Cerebellar cortex (tissue), 1 donor: ENCODE results near the gene GPC6.

Experiments
- DNase-seq: peaks from one replicate; pipeline ENCODE4 v3.0.0-alpha.2; 2015; ENCODE audit warnings: low spot score

The GPC6 gene

GRCh38 chr13:93975242-93975641 is 748.6 kb downstream of the GPC6 start:
- DNase-seq: no peak

DNA sequence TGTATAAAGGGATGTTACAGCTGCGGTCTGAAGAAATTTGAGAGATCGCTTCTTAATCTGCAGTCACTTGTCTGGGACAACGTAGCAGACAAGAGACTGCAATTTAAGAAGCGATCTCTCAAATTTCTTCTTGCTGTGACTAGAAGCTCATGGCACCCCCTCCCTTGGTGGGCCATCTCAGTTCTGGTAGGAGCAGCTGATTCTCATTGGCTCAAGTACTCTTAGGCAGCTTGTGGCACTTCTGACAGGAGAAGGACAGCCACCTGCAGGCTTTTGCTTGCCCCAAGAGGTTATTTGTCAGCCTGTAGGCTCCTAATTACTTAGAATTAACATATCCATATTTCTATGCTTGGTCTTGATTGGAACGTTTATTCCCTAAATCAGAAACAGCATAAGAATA is 749.9 kb downstream of the GPC6 start:
- DNase-seq: no peak

GRCh38 chr13:93977986-93978385 is 751.4 kb downstream of the GPC6 start:
- no peak for DNase-seq

DNA sequence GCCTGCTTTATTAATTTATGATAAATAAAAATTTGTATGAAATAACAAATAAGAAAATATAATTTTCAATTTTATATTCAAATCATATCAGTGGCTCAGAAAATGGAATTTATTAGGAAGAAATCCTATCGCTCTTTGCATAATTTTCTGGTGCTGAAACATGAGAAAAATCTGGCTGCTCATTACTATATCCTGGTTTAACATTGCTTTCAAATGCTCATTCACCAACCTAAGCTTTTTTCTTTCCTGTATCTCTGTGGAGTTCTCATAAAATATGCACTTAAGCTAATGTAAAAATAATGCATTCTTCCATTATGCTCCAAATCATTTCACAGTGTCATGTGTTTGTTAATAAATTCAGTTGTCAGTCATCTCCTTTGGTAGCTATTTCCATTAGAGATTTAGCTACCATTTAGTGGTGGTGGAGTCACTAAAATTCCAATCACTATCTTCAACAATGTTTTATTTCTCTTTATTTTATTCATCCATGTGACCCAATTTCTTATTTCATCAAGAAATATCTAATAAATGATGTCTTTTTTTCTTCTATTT is 754.9 kb downstream of the GPC6 start:
- DNase-seq: no peak

- DNase-seq: no peak
Observed at GRCh38 chr13:93982179-93982918, 755.7 kb downstream of the GPC6 start.

GRCh38 chr13:93984052-93984451 is 757.4 kb downstream of the GPC6 start:
- no peak for DNase-seq

- no peak for DNase-seq
Observed at GRCh38 chr13:93984876-93985275, 758.3 kb downstream of the GPC6 start.

DNA sequence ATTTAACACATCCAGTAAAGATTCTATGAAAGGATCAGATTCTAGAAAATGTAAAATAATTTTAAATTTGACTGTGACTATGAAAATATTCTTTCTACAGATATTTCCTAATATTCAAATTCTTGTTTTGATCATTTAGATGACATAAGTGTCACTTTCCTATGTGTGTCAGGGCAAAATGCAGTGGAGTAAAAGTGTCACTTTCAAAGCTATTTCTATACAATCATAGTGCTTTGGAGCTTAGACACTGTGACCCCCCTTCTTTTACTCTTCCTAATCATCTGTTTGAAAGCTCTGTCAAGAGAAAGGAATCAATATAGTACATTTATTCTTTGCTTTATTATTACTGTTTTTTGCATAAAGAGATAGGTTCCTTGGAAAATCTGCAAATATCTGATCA is 760.9 kb downstream of the GPC6 start:
- no peak for DNase-seq

- DNase-seq: no peak
Observed at GRCh38 chr13:93991569-93991968, 765.0 kb downstream of the GPC6 start.

- DNase-seq: no peak
Observed at GRCh38 chr13:93996481-93996880, 769.9 kb downstream of the GPC6 start.

DNA sequence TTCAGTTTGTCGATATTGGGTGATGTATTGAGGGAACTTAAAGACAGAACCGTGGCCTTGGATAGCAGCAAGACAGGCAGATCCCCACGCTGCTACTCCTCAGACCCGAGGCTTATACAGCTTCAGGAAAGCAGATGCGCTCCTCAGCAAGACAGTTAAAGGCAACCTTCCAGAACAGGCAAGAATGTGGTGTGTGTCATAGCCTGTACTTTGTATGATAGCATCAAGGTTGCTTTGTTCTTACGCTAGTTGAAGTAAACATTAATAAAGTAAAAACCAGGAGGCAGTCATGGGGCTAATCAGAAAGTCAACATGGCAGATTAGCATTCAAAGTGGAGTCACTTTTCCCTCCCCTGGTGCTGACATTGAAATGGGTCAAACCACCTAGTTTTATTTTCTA is 779.7 kb downstream of the GPC6 start:
- DNase-seq: no peak

GRCh38 chr13:94007072-94007471 is 780.5 kb downstream of the GPC6 start:
- no peak for DNase-seq

GRCh38 chr13:94009701-94010100 is 783.1 kb downstream of the GPC6 start:
- no peak for DNase-seq

- DNase-seq: no peak
Observed at GRCh38 chr13:94014461-94014860, 787.9 kb downstream of the GPC6 start.

DNA sequence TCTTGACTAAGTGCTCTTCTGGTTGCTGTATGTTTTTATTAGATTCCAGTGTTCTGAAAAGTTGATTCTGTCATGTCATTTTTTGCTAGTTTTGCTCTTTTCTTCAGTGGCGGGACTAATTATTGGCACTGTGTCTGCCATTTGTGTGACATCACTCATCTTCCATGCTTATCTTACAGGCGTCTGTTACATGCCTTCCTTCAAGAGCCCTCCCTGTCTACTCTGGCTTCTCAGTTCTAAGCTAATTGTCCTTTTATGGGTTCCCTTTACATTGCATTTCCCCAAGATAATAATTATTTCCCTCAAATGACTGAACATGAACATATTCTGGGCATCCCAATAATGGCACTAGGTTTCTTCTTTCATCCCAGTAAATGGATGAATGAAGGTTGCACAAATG is 793.8 kb downstream of the GPC6 start:
- DNase-seq: no peak

GRCh38 chr13:94020833-94021232 is 794.2 kb downstream of the GPC6 start:
- DNase-seq: no peak

DNA sequence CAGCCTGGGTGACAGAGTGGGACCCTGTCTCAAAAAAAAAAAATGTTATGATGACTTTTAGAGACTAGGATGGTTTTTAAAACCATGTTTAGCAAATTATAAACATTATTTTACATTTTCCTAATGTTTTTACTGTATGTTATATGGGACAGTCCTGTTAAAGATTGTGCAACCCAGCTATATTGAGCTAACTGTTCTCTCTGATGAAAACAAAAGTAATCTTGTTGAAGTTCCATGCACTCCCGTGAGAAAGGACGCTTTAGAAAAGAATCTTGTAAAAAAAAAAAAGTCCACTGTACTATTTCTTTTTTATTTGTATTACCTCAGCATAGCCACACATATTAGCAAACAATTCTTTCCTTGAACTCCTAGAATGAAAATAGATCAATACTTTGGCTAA is 801.6 kb downstream of the GPC6 start:
- DNase-seq: no peak

DNA sequence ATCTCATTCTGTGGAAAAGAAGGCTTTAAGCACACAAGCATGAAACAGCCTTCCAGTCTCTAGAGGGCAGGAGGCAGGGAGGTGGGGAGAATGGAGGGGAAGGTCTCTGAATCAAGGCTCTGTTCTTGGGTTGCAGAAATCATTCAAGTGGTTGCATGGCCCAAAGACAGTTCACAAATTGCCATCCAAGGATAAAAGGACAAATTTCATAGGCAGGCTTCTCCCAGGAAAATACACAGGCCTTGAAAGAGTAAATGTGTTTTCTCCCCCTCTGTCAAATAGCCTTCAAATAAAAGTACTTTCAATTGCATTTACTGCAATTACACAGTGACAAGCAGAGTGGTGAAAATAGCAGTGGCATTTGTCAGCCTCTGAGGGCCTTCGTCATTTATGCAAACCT is 802.0 kb downstream of the GPC6 start:
- no peak for DNase-seq

- DNase-seq: no peak
Observed at GRCh38 chr13:94030415-94031119, 804.0 kb downstream of the GPC6 start.

DNA sequence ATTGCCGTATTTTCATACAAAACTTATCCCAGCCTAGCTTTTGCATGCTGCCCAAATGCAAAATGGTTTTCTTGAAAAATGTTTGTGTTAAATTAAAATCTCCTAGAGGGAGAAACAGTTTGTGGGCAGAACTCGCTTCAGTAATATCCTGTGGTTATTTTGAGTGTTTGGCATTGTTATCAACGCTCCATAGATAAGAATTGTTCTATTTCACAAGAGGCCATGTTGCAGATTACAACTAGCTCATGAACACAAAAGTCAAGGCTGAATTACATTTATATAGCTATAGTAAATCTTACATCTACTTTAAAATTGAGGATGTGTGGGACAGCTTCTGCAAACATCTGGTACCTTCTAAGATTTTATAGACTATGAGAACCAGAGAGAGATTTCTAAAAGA is 805.0 kb downstream of the GPC6 start:
- no peak for DNase-seq

- DNase-seq: no peak
Observed at GRCh38 chr13:94033098-94033497, 806.5 kb downstream of the GPC6 start.

- no peak for DNase-seq
Observed at GRCh38 chr13:94033830-94034642, 807.4 kb downstream of the GPC6 start.

DNA sequence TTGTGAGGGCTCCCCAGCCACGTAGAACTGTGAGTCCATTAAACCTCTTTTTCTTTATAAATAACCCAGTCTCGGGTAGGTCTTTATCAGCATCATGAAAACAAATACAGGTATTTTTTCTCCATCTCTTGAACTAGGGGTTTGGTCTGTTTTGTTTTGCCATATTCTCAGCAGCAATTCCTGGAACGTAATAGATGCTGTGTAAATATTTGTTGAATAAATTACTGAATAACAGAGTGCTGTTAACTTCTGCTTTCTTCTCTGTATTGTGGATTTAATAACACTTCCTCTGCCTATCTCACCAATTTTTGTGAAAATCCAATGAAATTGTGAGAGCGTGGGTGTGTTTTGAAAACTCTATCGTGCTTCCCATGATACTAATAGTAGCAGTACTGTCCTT is 823.4 kb downstream of the GPC6 start:
- no peak for DNase-seq
